NCI-H1048 (cell line): ENCODE results near the gene BLOC1S3.
"Not testable (repeated sequence)": the region's sequence is repeated elsewhere in the genome, so short reads cannot be mapped to it uniquely, and the experiment has no call there.

Experiments
- DNase-seq: peaks from one replicate; lab custom pipeline; 2025; lab: John Stamatoyannopoulos, UW

BLOC1S3 gene

GRCh38 chr19:45186509-45187334 is 8.1 kb downstream of the BLOC1S3 start:
- no peak for DNase-seq

GRCh38 chr19:45187421-45188100 is 9.0 kb downstream of the BLOC1S3 start:
- peak; percentile 33 for DNase-seq

DNA sequence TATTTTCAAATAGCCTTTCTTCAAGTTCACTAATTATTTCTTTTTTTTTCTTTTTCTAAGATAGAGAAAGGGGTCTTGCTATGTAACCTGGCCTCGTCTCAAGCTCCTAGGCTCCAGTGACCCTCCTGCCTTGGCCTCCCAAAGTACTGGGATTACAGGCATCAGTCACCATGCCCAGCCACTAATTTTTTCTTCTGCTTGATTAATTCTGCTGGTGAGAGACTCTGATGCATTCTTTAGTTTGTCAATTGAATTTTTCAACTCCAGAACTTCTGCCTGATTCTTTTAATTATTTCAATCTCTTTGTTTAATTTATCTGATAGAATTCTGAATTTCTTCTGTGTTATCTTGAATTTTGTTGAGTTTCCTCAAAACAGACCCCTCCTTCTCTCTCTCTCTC is 11.4 kb downstream of the BLOC1S3 start:
- DNase-seq: no peak

DNA sequence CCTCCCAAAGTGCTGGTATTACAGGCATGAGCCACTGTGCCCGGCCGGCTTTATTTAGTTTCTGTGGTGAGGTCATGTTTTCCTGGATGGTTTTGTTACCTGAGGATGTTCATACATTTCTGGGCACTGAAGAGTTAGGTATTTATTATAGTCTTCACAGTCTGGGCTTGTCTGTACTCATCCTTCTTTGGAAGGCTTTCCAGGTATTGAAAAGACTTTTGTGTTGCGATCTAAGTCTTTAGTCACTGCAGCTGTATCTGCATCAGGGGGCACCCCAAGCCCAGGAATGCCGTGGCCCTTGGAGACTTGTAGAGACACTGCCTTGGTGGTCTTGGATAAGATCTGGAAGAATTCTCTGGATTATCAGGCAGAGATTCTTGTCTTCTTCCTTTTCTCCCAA is 12.8 kb downstream of the BLOC1S3 start:
- DNase-seq: no peak

GRCh38 chr19:45195764-45196163 is 17.2 kb downstream of the BLOC1S3 start:
- no peak for DNase-seq

GRCh38 chr19:45200568-45200967 is 22.0 kb downstream of the BLOC1S3 start:
- no peak for DNase-seq

DNA sequence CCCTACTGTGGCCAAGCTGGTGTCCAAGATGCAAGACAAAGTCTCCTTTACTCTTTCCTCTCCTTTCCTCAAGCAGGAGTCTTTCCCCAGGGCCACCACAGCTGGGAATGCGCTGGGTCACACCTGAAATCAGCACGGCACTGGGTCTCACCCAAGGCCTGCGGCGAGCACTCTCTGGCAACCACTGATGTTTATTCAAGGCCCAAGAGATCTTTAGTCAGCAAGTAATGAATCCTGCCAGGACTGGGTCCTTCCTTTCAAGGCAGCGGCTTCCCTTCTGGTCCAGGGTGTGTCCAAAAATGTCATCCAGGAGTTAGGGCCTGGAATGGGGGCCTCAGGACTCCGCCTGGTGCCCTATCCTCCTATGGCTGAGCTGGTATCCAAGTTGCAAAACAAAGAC is 24.1 kb downstream of the BLOC1S3 start:
- DNase-seq: no peak

DNA sequence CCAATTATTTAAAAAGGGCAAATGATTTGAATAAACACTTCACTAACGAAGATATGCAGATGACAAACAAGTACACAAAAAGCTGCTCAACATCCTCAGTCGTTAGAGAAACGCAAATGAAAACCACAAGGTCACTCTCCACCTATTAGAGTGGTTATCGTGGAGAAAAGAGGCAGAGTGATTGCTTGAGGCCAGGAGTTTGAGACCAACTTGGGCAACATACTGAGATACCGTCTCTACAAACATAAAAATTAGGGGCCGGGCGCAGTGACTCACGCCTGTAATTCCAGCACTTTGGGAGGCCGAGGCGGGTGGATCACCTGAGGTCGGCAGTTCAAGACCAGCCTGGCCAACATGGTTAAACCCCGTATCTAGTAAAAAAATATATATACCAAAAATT is 27.2 kb downstream of the BLOC1S3 start:
- DNase-seq: no peak

GRCh38 chr19:45206328-45206727 is 27.7 kb downstream of the BLOC1S3 start:
- no peak for DNase-seq

- DNase-seq: no peak
Observed at GRCh38 chr19:45211751-45212381, 33.3 kb downstream of the BLOC1S3 start.

DNA sequence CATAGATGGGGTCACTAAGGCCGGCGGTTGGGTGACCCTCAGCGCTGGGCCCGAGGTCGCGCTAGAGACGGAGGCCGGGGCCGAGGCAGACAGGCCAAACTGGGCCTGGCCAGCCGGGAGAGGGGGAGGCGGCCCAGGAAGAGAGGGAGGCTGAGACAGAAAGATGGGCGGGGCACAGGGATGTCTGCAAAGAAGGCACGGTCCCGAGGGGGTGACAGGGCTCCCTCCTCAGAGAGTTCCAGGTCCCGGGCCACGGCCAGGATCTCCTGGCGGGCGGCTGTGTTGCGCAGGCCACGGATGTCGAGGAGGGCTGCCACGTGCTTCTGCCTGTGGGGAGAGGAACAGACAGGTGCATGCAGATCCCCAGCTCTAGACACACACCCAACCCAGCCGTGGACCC is 34.4 kb downstream of the BLOC1S3 start:
- DNase-seq: no peak

DNA sequence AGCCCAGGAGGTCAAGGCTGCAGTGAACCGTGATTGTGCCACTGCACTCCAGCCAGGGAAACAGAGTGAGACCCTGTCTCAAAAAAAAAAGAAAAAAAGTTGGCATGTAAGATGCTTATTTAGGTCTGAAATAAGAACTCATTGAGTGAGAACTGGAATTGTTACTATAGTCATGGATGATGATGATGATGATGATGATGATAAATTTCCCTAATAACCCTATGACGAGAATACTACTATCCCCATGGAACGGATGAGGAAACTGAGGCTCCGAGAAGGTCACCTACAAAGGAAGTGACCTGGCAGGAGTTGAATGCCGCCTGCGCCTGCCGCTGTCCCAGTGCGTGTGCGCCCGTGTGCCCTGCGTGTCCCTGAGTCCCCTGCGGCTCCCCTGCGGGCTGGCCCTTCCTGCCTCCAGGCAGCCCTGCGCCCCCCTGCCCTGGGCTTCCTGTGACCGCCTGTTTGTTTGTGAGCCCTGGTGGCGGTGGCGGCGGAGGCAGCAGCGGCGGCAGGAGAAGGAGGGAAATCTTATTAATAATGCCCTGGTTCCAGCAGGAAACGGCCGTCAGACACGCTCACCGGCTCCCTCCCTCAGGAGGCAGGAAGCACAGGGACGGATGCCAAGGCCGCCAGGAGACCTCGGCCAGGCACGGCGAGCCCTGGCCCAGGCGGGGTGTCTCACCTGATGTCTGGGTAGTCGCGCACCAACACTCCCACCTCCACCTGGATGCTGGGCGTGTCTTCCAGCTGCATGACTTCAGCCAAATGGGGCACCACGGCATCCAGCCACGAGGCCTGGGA is 37.0 kb downstream of the BLOC1S3 start:
- DNase-seq: no peak

- DNase-seq: no peak
Observed at GRCh38 chr19:45216667-45217066, 38.1 kb downstream of the BLOC1S3 start.

GRCh38 chr19:45217193-45217956 is 38.8 kb downstream of the BLOC1S3 start:
- no peak for DNase-seq

GRCh38 chr19:45217957-45218334 is 39.4 kb downstream of the BLOC1S3 start:
- no peak for DNase-seq

DNA sequence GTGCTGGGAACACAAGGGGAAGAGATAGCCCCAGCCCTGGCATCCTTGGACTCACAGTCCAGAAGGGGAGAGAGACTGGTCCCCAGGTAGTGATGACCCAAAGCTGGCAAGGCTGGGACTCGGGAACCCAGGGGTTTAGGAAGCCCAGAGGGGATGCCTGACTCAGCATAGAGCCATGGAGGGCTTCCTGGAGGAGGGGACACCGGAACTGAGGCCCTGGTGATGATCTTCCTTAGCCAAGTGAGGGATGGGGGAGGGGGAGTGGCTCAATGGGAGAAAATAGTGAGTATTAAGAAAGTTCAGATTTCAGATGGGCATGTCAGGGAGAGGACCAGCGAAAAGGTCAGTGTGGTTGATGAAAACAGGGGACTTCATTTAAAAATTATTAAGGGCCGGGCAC is 39.8 kb downstream of the BLOC1S3 start:
- no peak for DNase-seq

DNA sequence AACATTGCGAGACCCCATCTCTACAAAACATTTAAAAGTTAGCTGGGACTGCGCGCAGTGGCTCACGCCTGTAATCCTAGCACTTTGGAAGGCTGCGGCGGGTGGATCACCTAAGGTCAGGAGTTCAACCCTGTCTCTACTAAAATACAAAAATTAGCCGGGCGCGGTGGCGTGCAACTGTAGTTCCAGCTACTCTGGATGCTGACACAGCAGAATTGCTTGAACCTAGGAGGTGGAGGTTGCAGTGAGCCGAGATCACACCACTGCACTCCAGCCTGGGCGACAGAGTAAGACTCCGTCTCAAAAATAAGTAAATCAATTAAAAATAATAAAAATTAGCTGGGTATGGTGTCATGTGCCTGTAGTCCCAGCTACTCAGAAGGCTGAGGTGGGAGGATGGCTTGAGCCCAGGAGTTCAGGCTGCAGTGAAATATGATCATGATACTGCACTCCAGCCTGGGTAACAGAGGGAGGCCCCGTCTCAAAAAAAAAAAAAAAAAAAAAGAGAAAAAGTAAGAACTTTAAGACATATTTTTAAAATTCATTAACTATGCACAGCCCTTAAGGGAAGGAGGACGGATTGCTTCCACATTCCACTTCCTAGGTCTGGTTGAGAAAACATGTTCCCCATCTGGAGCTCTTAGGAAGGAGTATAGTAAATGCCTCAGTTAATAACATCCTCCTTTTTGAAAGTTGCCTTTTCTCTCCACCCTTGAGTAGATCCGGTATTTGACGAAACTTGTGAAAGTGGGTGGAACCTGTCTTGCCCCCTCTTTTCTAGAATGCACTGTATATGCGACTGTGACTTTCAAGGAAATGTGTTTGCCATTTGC is 40.5 kb downstream of the BLOC1S3 start:
- DNase-seq: no peak

GRCh38 chr19:45222724-45223123 is 44.1 kb downstream of the BLOC1S3 start:
- DNase-seq: no peak

GRCh38 chr19:45223879-45224278 is 45.3 kb downstream of the BLOC1S3 start:
- no peak for DNase-seq

GRCh38 chr19:45224645-45225044 is 46.1 kb downstream of the BLOC1S3 start:
- no peak for DNase-seq

DNA sequence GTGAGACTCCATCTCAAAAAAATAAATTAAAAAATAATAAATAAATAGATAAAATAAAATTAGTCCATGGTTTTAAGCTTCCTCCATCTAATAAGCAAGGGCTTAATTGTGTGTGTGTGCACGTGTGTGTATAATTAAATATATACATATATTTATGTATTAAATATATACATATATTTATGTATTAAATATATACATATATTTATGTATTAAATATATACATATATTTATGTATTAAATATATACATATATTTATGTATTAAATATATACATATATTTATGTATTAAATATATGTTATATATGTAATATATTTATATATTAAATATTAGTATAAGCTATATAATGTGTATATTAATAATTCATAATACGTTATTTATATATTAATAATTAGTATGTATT is 50.5 kb downstream of the BLOC1S3 start:
- DNase-seq: not testable (repeated sequence)
